SK-N-SH treated with all-trans-retinoic acid at 6 μM for 48 hours (cell line): Measurements from ENCODE around the gene HOXC9.

Source experiments
- ATAC-seq: fragments of 200-7000 bp; cut with Tn5 transposase; 3 replicates; pipeline ENCODE4 v1.9.1; 2020; ENCODE audit warnings: mild to moderate bottlenecking, moderate library complexity
- ARNTL ChIP-seq: fragments of 450-650 bp; formaldehyde crosslinking; IDR thresholded peaks from 2 replicates; pipeline ENCODE4 v1.5.0; 2020; ENCODE audit warnings: low read depth, mild to moderate bottlenecking, moderate library complexity, borderline replicate concordance
- BACH2 ChIP-seq: fragments of 250-450 bp; sonication (Bioruptor Pico); IDR thresholded peaks from 2 replicates; pipeline ENCODE4 v1.9.0; 2021; ENCODE audit warnings: mild to moderate bottlenecking, borderline replicate concordance
- CSDC2 ChIP-seq: fragments of 250-450 bp; sonication (Bioruptor Pico); IDR thresholded peaks from 2 replicates; pipeline ENCODE4 v1.5.0; 2020; ENCODE audit warnings: mild to moderate bottlenecking, moderate library complexity
- ESRRG ChIP-seq: fragments of 250-450 bp; sonication (Bioruptor Pico); IDR thresholded peaks from 2 replicates; pipeline ENCODE4 v1.6.1; 2021; ENCODE audit warnings: mild to moderate bottlenecking
- GLIS3 ChIP-seq: fragments of 250-450 bp; sonication (Bioruptor Pico); IDR thresholded peaks from 2 replicates; pipeline ENCODE4 v1.5.0; 2020; ENCODE audit warnings: mild to moderate bottlenecking, moderate library complexity
- OSR1 ChIP-seq: fragments of 250-450 bp; sonication (Bioruptor Pico); IDR thresholded peaks from 2 replicates; pipeline ENCODE4 v1.8.0; 2022; ENCODE audit warnings: moderate library complexity, mild to moderate bottlenecking, inconsistent platforms
- RARB ChIP-seq: fragments of 250-450 bp; sonication (Bioruptor Pico); IDR thresholded peaks from 2 replicates; pipeline ENCODE4 v1.8.0; 2021; ENCODE audit warnings: mild to moderate bottlenecking, moderate library complexity
- TCF4 ChIP-seq: fragments of 250-450 bp; sonication (Bioruptor Pico); IDR thresholded peaks from 2 replicates; pipeline ENCODE4 v1.8.0; 2021; ENCODE audit warnings: mild to moderate bottlenecking, moderate library complexity, borderline replicate concordance
- TOX ChIP-seq: fragments of 250-450 bp; sonication (Bioruptor Pico); IDR thresholded peaks from 2 replicates; pipeline ENCODE4 v1.8.0; 2021; ENCODE audit warnings: mild to moderate bottlenecking, moderate library complexity, borderline replicate concordance
- ZC3H10 ChIP-seq: fragments of 250-450 bp; sonication (Bioruptor Pico); IDR thresholded peaks from 2 replicates; pipeline ENCODE4 v1.5.1; 2021; ENCODE audit warnings: mild to moderate bottlenecking, moderate library complexity
- ZFP3 ChIP-seq: fragments of 250-450 bp; sonication (Bioruptor Pico); IDR thresholded peaks from 2 replicates; pipeline ENCODE4 v1.5.0; 2020; ENCODE audit warnings: mild to moderate bottlenecking, moderate library complexity
- ZFP30 ChIP-seq: fragments of 450-650 bp; formaldehyde crosslinking; IDR thresholded peaks from 2 replicates; pipeline ENCODE4 v1.5.0; 2022; ENCODE audit warnings: mild to moderate bottlenecking, moderate library complexity
- ZNF565 ChIP-seq: fragments of 450-650 bp; formaldehyde crosslinking; conservative IDR thresholded peaks from 2 replicates; pipeline ENCODE4 v1.5.0; 2020; ENCODE audit warnings: low read depth, mild to moderate bottlenecking, moderate library complexity
- TF ChIP-seq, protein P1 (sequence below): fragments of 250-450 bp; sonication (Bioruptor Pico); IDR thresholded peaks from 2 replicates; pipeline ENCODE4 v1.5.1; 2021; ENCODE audit warnings: mild to moderate bottlenecking, moderate library complexity
- TF ChIP-seq, protein P2 (sequence below): fragments of 250-450 bp; sonication (Bioruptor Pico); IDR thresholded peaks from 2 replicates; pipeline ENCODE4 v1.5.0; 2020; ENCODE audit warnings: mild to moderate bottlenecking, moderate library complexity
- TF ChIP-seq, protein P3 (sequence below): fragments of 250-450 bp; sonication (Bioruptor Pico); IDR thresholded peaks from 2 replicates; pipeline ENCODE4 v1.8.0; 2021; ENCODE audit warnings: low read depth, mild to moderate bottlenecking, moderate library complexity, borderline replicate concordance
- TF ChIP-seq, protein P4 (sequence below): fragments of 250-450 bp; sonication (Bioruptor Pico); IDR thresholded peaks from 2 replicates; pipeline ENCODE4 v1.5.1; 2020; ENCODE audit warnings: low read depth, mild to moderate bottlenecking, moderate library complexity
- TF ChIP-seq, protein P5 (sequence below): fragments of 250-450 bp; sonication (Bioruptor Pico); IDR thresholded peaks from 2 replicates; pipeline ENCODE4 v1.8.0; 2020; ENCODE audit warnings: mild to moderate bottlenecking, moderate library complexity, borderline replicate concordance

The HOXC9 gene

DNA sequence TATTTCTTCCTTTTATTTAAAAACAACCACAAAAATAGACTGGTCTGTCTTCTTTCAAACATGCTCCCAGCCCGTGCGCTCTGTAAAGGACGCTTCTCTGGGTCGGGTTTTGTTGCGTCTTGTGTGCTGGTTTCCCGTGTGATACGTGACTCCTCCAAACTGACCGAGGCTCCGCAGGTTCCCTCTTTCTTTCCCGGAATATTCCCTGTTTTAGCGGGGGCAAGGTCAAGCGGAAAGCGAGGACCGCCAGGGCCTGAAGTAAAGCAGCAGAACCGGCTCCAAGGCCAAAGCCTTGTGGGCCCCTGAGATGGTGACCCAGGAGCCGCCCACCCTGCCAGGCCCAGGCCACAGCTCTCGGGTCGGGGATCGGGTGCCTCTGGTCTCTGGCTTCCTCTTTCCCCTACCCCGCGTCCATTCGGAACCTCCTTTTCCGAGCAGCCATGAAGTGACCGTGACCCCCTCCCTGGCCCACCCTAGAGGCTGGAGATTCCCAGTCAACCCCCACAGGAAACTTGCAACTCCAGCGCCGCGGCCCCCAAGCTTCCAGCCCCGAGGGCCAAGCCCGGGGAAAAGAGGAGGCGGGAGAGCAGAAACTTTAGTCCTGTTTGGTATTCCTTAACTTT is 15.9 kb upstream of the HOXC9 start:
- ATAC-seq, result no peak
- TF ChIP-seq, protein P1, sequence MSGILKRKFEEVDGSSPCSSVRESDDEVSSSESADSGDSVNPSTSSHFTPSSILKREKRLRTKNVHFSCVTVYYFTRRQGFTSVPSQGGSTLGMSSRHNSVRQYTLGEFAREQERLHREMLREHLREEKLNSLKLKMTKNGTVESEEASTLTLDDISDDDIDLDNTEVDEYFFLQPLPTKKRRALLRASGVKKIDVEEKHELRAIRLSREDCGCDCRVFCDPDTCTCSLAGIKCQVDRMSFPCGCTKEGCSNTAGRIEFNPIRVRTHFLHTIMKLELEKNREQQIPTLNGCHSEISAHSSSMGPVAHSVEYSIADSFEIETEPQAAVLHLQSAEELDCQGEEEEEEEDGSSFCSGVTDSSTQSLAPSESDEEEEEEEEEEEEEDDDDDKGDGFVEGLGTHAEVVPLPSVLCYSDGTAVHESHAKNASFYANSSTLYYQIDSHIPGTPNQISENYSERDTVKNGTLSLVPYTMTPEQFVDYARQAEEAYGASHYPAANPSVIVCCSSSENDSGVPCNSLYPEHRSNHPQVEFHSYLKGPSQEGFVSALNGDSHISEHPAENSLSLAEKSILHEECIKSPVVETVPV, result no peak
- TF ChIP-seq ZFP3 (CRISPR knock-in tag) (no peak), BACH2 (CRISPR knock-in tag) (no peak), RARB (no peak), CSDC2 (CRISPR knock-in tag) (no peak), TOX (no peak), ZFP30 (CRISPR knock-in tag) (no peak)
- TF ChIP-seq, protein P2, sequence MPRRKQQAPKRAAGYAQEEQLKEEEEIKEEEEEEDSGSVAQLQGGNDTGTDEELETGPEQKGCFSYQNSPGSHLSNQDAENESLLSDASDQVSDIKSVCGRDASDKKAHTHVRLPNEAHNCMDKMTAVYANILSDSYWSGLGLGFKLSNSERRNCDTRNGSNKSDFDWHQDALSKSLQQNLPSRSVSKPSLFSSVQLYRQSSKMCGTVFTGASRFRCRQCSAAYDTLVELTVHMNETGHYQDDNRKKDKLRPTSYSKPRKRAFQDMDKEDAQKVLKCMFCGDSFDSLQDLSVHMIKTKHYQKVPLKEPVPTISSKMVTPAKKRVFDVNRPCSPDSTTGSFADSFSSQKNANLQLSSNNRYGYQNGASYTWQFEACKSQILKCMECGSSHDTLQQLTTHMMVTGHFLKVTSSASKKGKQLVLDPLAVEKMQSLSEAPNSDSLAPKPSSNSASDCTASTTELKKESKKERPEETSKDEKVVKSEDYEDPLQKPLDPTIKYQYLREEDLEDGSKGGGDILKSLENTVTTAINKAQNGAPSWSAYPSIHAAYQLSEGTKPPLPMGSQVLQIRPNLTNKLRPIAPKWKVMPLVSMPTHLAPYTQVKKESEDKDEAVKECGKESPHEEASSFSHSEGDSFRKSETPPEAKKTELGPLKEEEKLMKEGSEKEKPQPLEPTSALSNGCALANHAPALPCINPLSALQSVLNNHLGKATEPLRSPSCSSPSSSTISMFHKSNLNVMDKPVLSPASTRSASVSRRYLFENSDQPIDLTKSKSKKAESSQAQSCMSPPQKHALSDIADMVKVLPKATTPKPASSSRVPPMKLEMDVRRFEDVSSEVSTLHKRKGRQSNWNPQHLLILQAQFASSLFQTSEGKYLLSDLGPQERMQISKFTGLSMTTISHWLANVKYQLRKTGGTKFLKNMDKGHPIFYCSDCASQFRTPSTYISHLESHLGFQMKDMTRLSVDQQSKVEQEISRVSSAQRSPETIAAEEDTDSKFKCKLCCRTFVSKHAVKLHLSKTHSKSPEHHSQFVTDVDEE (CRISPR knock-in tag), result no peak
- TF ChIP-seq, protein P3, sequence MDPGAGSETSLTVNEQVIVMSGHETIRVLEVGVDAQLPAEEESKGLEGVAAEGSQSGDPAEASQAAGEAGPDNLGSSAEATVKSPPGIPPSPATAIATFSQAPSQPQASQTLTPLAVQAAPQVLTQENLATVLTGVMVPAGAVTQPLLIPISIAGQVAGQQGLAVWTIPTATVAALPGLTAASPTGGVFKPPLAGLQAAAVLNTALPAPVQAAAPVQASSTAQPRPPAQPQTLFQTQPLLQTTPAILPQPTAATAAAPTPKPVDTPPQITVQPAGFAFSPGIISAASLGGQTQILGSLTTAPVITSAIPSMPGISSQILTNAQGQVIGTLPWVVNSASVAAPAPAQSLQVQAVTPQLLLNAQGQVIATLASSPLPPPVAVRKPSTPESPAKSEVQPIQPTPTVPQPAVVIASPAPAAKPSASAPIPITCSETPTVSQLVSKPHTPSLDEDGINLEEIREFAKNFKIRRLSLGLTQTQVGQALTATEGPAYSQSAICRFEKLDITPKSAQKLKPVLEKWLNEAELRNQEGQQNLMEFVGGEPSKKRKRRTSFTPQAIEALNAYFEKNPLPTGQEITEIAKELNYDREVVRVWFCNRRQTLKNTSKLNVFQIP (CRISPR knock-in tag), result no peak
- TF ChIP-seq, protein P4, sequence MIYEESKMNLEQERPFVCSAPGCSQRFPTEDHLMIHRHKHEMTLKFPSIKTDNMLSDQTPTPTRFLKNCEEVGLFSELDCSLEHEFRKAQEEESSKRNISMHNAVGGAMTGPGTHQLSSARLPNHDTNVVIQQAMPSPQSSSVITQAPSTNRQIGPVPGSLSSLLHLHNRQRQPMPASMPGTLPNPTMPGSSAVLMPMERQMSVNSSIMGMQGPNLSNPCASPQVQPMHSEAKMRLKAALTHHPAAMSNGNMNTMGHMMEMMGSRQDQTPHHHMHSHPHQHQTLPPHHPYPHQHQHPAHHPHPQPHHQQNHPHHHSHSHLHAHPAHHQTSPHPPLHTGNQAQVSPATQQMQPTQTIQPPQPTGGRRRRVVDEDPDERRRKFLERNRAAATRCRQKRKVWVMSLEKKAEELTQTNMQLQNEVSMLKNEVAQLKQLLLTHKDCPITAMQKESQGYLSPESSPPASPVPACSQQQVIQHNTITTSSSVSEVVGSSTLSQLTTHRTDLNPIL, result no peak

DNA sequence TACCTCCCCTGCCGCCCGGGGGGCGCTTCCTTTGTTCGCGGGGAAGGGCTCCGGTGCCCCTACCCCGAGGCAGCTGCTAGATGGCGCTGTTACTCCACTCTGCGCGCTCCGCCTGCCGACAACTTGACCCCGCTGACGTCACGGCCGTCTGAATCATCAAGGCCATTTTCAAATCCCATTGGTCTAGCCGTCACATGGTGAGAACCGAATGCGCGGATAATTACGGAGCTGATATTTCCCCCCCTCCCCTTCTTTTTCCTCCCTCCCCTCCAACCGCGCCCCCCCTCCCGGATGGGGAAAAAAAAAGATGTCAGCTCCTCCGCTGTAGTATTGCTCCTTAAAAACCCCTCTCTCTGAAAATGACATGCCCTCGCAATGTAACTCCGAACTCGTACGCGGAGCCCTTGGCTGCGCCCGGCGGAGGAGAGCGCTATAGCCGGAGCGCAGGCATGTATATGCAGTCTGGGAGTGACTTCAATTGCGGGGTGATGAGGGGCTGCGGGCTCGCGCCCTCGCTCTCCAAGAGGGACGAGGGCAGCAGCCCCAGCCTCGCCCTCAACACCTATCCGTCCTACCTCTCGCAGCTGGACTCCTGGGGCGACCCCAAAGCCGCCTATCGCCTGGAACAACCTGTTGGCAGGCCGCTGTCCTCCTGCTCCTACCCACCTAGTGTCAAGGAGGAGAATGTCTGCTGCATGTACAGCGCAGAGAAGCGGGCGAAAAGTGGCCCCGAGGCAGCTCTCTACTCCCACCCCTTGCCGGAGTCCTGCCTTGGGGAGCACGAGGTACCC is 14.9 kb upstream of the HOXC9 start, which contains the start of gene HOXC10:
Gene HOXC10 (plus strand): TSS at position 246 of the 791 bp plus-strand sequence. CDS start 114 bp downstream, at position 360.
- TF ChIP-seq, protein P2 (CRISPR knock-in tag), result no peak
- no peak for TF ChIP-seq ARNTL (CRISPR knock-in tag)
- TF ChIP-seq, protein P5, sequence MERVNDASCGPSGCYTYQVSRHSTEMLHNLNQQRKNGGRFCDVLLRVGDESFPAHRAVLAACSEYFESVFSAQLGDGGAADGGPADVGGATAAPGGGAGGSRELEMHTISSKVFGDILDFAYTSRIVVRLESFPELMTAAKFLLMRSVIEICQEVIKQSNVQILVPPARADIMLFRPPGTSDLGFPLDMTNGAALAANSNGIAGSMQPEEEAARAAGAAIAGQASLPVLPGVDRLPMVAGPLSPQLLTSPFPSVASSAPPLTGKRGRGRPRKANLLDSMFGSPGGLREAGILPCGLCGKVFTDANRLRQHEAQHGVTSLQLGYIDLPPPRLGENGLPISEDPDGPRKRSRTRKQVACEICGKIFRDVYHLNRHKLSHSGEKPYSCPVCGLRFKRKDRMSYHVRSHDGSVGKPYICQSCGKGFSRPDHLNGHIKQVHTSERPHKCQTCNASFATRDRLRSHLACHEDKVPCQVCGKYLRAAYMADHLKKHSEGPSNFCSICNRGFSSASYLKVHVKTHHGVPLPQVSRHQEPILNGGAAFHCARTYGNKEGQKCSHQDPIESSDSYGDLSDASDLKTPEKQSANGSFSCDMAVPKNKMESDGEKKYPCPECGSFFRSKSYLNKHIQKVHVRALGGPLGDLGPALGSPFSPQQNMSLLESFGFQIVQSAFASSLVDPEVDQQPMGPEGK (CRISPR knock-in tag), result no peak
- ATAC-seq, result peak; percentile 72

DNA sequence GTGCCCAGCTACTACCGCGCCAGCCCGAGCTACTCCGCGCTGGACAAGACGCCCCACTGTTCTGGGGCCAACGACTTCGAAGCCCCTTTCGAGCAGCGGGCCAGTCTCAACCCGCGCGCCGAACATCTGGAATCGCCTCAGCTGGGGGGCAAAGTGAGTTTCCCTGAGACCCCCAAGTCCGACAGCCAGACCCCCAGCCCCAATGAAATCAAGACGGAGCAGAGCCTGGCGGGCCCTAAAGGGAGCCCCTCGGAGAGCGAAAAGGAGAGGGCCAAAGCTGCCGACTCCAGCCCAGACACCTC is 14.3 kb upstream of the HOXC9 start:
- 0 out of 3 replicates have a peak, but pooled peaks have one; percentile 1 for ATAC-seq

More for the DNA sequence above, 14.3 kb upstream of the HOXC9 start:
- TF ChIP-seq, protein P2 (CRISPR knock-in tag), result no peak
- TF ChIP-seq OSR1 (no peak), TCF4 (no peak), ZNF565 (no peak), CSDC2 (CRISPR knock-in tag) (no peak), ESRRG (no peak), ZC3H10 (no peak), GLIS3 (no peak)
